ENCODE data around the gene SNRPB. TPM values are rescaled to one million over a fixed set of nuclear protein-coding genes. Genes with fewer than 3 reads are reported as not detected.
A peak's percentile ranks its signal among the peaks of the same experiment; 100 is the strongest.
"Not testable (repeated sequence)": the region's sequence is repeated elsewhere in the genome, so short reads cannot be mapped to it uniquely, and the experiment has no call there.

SNRPB gene
- total and polyA plus RNA-seq, 2 donors (not counting 3 experiments of a cell fraction or from before 2014, with no cell fraction given), result 296 to 340 TPM

DNA sequence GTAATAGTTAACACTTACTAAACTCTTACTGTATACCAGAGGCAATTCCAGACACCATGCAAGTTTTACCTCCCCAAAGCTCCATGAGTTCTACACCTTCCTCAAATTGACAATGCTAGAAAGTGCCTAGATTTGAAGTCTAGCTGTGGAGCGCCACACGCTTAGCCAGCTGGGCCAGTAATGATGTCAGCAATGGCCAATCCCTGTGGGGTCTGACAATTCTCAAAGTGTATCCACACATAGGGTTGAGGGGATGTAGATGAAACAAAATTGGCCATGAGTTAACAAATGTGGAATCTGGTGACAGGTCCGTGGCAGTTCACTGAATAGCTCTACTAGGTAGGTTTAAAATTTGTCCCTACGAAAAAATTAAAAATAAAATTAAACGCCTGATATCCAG is 36.9 kb upstream of the SNRPB start:
- H3K4me2 ChIP-seq (ENCODE audit: insufficient read depth, low read length), result peak overlapping the region; percentile 37
- no peak overlapping the region for H3K9ac ChIP-seq (replicated peaks; ENCODE audit: extremely low read depth, insufficient read depth, low read length)
- H3K9me1 ChIP-seq (replicated peaks; ENCODE audit: control insufficient read depth, extremely low read depth, insufficient read depth, low read length), result no peaks in the 10 kb centered on the region
- no peak for TF ChIP-seq FOS (IDR thresholded peaks at IDR 0.05; ENCODE audit: borderline replicate concordance, insufficient read depth, low read length)
- TF ChIP-seq, protein P1, sequence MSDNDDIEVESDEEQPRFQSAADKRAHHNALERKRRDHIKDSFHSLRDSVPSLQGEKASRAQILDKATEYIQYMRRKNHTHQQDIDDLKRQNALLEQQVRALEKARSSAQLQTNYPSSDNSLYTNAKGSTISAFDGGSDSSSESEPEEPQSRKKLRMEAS (IDR thresholded peaks at IDR 0.05; ENCODE audit: insufficient read depth, insufficient read length), result no peak
- TF ChIP-seq EZH2 (IDR thresholded peaks at IDR 0.05; ENCODE audit: borderline replicate concordance, low read depth, low read length, severe bottlenecking), result no peak
- TF ChIP-seq, protein P2, sequence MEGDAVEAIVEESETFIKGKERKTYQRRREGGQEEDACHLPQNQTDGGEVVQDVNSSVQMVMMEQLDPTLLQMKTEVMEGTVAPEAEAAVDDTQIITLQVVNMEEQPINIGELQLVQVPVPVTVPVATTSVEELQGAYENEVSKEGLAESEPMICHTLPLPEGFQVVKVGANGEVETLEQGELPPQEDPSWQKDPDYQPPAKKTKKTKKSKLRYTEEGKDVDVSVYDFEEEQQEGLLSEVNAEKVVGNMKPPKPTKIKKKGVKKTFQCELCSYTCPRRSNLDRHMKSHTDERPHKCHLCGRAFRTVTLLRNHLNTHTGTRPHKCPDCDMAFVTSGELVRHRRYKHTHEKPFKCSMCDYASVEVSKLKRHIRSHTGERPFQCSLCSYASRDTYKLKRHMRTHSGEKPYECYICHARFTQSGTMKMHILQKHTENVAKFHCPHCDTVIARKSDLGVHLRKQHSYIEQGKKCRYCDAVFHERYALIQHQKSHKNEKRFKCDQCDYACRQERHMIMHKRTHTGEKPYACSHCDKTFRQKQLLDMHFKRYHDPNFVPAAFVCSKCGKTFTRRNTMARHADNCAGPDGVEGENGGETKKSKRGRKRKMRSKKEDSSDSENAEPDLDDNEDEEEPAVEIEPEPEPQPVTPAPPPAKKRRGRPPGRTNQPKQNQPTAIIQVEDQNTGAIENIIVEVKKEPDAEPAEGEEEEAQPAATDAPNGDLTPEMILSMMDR (IDR thresholded peaks at IDR 0.05; ENCODE audit: extremely low read depth in 1 of 2, insufficient read depth in 1 of 2, low read depth in 1 of 2, low read length in 2 of 2), result no peak
- TF ChIP-seq GATA2 (IDR thresholded peaks at IDR 0.05; ENCODE audit: insufficient read depth, insufficient read length, low read depth, low read length), result no peak
- no peak for TF ChIP-seq POLR2AphosphoS5 (IDR thresholded peaks at IDR 0.05; ENCODE audit: insufficient read depth, low read depth, low read length)
- TF ChIP-seq MYC (IDR thresholded peaks at IDR 0.05; ENCODE audit: low read depth, low read length), result no peak
- no peak for TF ChIP-seq JUN (IDR thresholded peaks at IDR 0.05; ENCODE audit: borderline replicate concordance, insufficient read depth, insufficient read length, low read depth)
- no peak for TF ChIP-seq POLR2A (IDR thresholded peaks at IDR 0.05; ENCODE audit: low read depth, low read length)
- DNase-seq (ENCODE audit: low read depth, low spot score) (no peak), FAIRE-seq (peak; percentile 28)
- TSS peak; percentile 15 for BruUV-seq (replicated peaks)
- intact Hi-C loops (cut with micrococcal nuclease) (loop anchor here (5.0 kb wide), 1 partner anchor 145 kb away; the partner anchor contains the start of gene NOP56), dilution Hi-C loops (cut with MboI; ENCODE audit: extremely low pct_ligation_motif_present, low sequenced_read_pairs) (no loop called here)
- H3K36me3 ChIP-seq (ENCODE audit: control insufficient read depth in 2 of 2, extremely low read depth in 1 of 2, insufficient read depth in 2 of 2, low read length in 2 of 2), result no peaks in the 10 kb centered on the region
- POLR2A ChIA-PET, result no interaction called here
- no peak overlapping the region for H2AFZ ChIP-seq (ENCODE audit: low read depth, low read length)
- no peaks in the 10 kb centered on the region for H3K9me3 ChIP-seq (replicated peaks; ENCODE audit: control insufficient read depth, insufficient read depth, low read length)
- H3K4me3 ChIP-seq (replicated peaks in 1 of 3; ENCODE audit: insufficient read depth in 1 of 3, low read depth in 1 of 3, low read length in 3 of 3), result no peak overlapping the region
- no peak overlapping the region for H3K27ac ChIP-seq (ENCODE audit: insufficient read depth, low read depth, low read length)
- peaks cover 10% of the 10 kb centered on the region for H3K4me1 ChIP-seq (ENCODE audit: control insufficient read depth, extremely low read depth, insufficient read depth, low read length)
- H4K20me1 ChIP-seq (replicated peaks; ENCODE audit: control insufficient read depth, extremely low read depth, insufficient read depth, low read length), result no peaks in the 10 kb centered on the region
- H3K79me2 ChIP-seq (ENCODE audit: control insufficient read depth, insufficient read depth, low read length), result peaks cover 11% of the 10 kb centered on the region
- CTCF ChIA-PET, result interaction anchor here (9.2 kb wide), 1 partner anchor 15 kb away, joined by 99 read pairs; no protein-coding TSS in a partner anchor
- no peaks in the 10 kb centered on the region for H3K27me3 ChIP-seq (ENCODE audit: control insufficient read depth in 2 of 2, insufficient read depth in 2 of 2, low read length in 2 of 2)

DNA sequence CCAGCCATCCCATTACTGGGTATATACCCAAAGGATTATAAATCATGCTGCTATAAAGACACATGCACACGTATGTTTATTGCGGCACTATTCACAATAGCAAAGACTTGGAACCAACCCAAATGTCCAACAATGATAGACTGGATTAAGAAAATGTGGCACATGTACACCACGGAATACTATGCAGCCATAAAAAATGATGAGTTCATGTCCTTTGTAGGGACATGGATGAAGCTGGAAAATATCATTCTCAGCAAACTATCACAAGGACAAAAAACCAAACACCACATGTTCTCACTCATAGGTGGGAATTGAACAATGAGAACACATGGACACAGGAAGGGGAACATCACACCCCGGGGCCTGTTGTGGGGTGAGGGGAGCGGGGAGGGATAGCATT is 35.8 kb upstream of the SNRPB start:
- H2AFZ ChIP-seq (ENCODE audit: low read depth, low read length); BruUV-seq (replicated peaks); H3K4me3 ChIP-seq (replicated peaks in 1 of 3; ENCODE audit: insufficient read depth in 1 of 3, low read depth in 1 of 3, low read length in 3 of 3); H3K9me1 ChIP-seq (replicated peaks; ENCODE audit: control insufficient read depth, extremely low read depth, insufficient read depth, low read length); H3K9me3 ChIP-seq (replicated peaks; ENCODE audit: control insufficient read depth, insufficient read depth, low read length); H4K20me1 ChIP-seq (replicated peaks; ENCODE audit: control insufficient read depth, extremely low read depth, insufficient read depth, low read length); DNase-seq (ENCODE audit: low read depth, low spot score); dilution Hi-C loops (cut with MboI; ENCODE audit: extremely low pct_ligation_motif_present, low sequenced_read_pairs); H3K4me2 ChIP-seq (ENCODE audit: insufficient read depth, low read length); H3K27me3 ChIP-seq (ENCODE audit: control insufficient read depth in 2 of 2, insufficient read depth in 2 of 2, low read length in 2 of 2); H3K9ac ChIP-seq (replicated peaks; ENCODE audit: extremely low read depth, insufficient read depth, low read length); H3K36me3 ChIP-seq (ENCODE audit: control insufficient read depth in 2 of 2, extremely low read depth in 1 of 2, insufficient read depth in 2 of 2, low read length in 2 of 2); H3K27ac ChIP-seq (ENCODE audit: insufficient read depth, low read depth, low read length); FAIRE-seq: not testable (repeated sequence)
- Histone ChIP-seq H3K79me2 (ENCODE audit: control insufficient read depth, insufficient read depth, low read length) (peaks cover 11% of the 10 kb centered on the region), H3K4me1 (ENCODE audit: control insufficient read depth, extremely low read depth, insufficient read depth, low read length) (peaks cover 10% of the 10 kb centered on the region)
- ChIA-PET CTCF (interaction anchor here (9.2 kb wide), 1 partner anchor 16 kb away, joined by 99 read pairs; no protein-coding TSS in a partner anchor), POLR2A (interaction anchor here (0.7 kb wide), 2 partner anchors 78 to 202 kb away, joined by 5 to 7 read pairs; no protein-coding TSS in a partner anchor)
- intact Hi-C loops (cut with micrococcal nuclease), result loop anchor here (5.0 kb wide), 1 partner anchor 146 kb away; the partner anchor contains the start of gene NOP56

DNA sequence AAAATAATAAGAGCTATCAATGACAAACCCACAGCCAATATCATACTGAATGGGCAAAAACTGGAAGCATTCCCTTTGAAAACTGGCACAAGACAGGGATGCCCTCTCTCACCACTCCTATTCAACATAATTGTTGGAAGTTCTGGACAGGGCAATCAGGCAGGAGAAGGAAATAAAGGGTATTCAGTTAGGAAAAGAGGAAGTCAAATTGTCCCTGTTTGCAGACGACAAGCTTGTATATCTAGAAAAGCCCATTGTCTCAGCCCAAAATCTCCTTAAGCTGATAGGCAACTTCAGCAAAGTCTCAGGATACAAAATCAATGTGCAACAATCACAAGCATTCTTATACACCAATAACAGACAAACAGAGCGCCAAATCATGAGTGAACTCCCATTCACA is 34.2 kb upstream of the SNRPB start:
- H2AFZ ChIP-seq (ENCODE audit: low read depth, low read length); H3K27me3 ChIP-seq (ENCODE audit: control insufficient read depth in 2 of 2, insufficient read depth in 2 of 2, low read length in 2 of 2); H3K9ac ChIP-seq (replicated peaks; ENCODE audit: extremely low read depth, insufficient read depth, low read length); dilution Hi-C loops (cut with MboI; ENCODE audit: extremely low pct_ligation_motif_present, low sequenced_read_pairs); CTCF ChIA-PET; H3K4me3 ChIP-seq (replicated peaks in 1 of 3; ENCODE audit: insufficient read depth in 1 of 3, low read depth in 1 of 3, low read length in 3 of 3); H3K9me3 ChIP-seq (replicated peaks; ENCODE audit: control insufficient read depth, insufficient read depth, low read length); H3K9me1 ChIP-seq (replicated peaks; ENCODE audit: control insufficient read depth, extremely low read depth, insufficient read depth, low read length); H3K36me3 ChIP-seq (ENCODE audit: control insufficient read depth in 2 of 2, extremely low read depth in 1 of 2, insufficient read depth in 2 of 2, low read length in 2 of 2); FAIRE-seq; POLR2A ChIA-PET; H3K27ac ChIP-seq (ENCODE audit: insufficient read depth, low read depth, low read length); H4K20me1 ChIP-seq (replicated peaks; ENCODE audit: control insufficient read depth, extremely low read depth, insufficient read depth, low read length); DNase-seq (ENCODE audit: low read depth, low spot score); BruUV-seq (replicated peaks); H3K4me2 ChIP-seq (ENCODE audit: insufficient read depth, low read length): not testable (repeated sequence)
- Histone ChIP-seq H3K79me2 (ENCODE audit: control insufficient read depth, insufficient read depth, low read length) (peaks cover 11% of the 10 kb centered on the region), H3K4me1 (ENCODE audit: control insufficient read depth, extremely low read depth, insufficient read depth, low read length) (peaks cover 10% of the 10 kb centered on the region)
- intact Hi-C loops (cut with micrococcal nuclease), result loop anchor here (5.0 kb wide), 1 partner anchor 147 kb away; the partner anchor contains the start of gene NOP56

Data from endothelial cell of umbilical vein (primary cell).